PC-9 (cell line): ENCODE results near the gene BRF1.

Experiments
- CTCF ChIP-seq: fragments of 200-600 bp; sonication (generic); conservative IDR thresholded peaks from 2 replicates; pipeline ENCODE4 v1.6.1; 2017; ENCODE audit warnings: mixed run types, antibody characterized with exemption, mild to moderate bottlenecking, moderate library complexity
- EZH2 ChIP-seq: fragments of 200-600 bp; sonication (generic); IDR thresholded peaks from 2 replicates; pipeline ENCODE4 v1.8.0; 2017; ENCODE audit warnings: antibody characterized with exemption, low read depth

GRCh38 chr14:105279642-105280361, 21.0 kb downstream of the BRF1 start:
- no peak for TF ChIP-seq CTCF
- TF ChIP-seq EZH2: no peak
